Fibroblast of mammary gland (primary cell): ENCODE results near the gene ELOF1.

Experiments used
- DNase-seq: peaks from one replicate; pipeline ENCODE4 v3.0.0-alpha.2; 2010; ENCODE audit warnings: low read depth
- H3K4me3 ChIP-seq: 2 replicates; pipeline ENCODE4 v1.5.1; 2011; ENCODE audit warnings: low read depth, mild to moderate bottlenecking, low read length, moderate library complexity; ENCODE audit not compliant: control insufficient read depth
- TF ChIP-seq, protein P1 (sequence below): conservative IDR thresholded peaks from 2 replicates; pipeline ENCODE4 v1.5.1; 2011; ENCODE audit warnings: low read depth, low read length, inconsistent platforms; ENCODE audit not compliant: control insufficient read depth, insufficient read depth

Gene ELOF1

DNA sequence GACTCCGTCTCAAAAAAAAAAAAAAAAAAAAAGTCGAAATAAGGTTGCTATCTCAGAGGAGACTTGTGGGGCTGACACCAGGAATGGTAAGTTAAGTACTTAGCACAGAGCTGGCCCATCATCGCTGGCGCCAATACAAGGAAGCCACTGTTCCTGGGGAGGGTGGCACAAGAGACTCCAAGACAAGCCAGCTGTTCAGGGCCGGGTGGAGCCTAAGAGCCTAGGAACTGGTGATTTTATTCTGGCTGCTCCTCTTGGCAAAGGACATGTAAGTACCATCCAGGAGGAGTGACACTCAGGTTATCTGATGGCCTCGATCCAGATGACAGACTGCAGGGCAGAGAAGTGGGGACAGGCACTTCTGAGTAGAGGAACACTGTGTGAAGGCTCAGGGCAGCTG is 3.8 kb downstream of the ELOF1 start:
- no peak for DNase-seq
- TF ChIP-seq, protein P1, sequence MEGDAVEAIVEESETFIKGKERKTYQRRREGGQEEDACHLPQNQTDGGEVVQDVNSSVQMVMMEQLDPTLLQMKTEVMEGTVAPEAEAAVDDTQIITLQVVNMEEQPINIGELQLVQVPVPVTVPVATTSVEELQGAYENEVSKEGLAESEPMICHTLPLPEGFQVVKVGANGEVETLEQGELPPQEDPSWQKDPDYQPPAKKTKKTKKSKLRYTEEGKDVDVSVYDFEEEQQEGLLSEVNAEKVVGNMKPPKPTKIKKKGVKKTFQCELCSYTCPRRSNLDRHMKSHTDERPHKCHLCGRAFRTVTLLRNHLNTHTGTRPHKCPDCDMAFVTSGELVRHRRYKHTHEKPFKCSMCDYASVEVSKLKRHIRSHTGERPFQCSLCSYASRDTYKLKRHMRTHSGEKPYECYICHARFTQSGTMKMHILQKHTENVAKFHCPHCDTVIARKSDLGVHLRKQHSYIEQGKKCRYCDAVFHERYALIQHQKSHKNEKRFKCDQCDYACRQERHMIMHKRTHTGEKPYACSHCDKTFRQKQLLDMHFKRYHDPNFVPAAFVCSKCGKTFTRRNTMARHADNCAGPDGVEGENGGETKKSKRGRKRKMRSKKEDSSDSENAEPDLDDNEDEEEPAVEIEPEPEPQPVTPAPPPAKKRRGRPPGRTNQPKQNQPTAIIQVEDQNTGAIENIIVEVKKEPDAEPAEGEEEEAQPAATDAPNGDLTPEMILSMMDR = no peak
- H3K4me3 ChIP-seq = no peak overlapping the region

DNA sequence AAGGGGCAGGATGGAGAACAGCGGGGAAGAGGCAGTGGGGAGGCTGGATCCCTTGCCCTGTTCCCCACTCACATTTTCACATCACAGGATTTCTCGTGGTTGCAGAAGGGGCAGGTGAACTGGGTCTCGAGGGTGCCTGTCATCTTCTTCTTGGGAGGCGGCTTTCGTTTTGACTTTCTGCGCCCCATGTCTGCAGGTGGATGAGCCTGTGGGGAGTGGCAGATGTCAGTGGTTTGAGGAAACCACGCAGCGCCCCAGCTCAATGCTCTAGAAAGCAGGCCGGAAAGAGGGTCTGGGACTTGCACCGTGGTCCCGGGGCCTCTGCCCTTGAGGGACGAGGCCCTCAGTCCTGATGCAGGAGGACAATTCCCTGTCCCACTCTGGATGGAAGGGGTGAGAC is 4.9 kb downstream of the ELOF1 start:
- DNase-seq = no peak
- TF ChIP-seq, protein P1 = no peak

DNA sequence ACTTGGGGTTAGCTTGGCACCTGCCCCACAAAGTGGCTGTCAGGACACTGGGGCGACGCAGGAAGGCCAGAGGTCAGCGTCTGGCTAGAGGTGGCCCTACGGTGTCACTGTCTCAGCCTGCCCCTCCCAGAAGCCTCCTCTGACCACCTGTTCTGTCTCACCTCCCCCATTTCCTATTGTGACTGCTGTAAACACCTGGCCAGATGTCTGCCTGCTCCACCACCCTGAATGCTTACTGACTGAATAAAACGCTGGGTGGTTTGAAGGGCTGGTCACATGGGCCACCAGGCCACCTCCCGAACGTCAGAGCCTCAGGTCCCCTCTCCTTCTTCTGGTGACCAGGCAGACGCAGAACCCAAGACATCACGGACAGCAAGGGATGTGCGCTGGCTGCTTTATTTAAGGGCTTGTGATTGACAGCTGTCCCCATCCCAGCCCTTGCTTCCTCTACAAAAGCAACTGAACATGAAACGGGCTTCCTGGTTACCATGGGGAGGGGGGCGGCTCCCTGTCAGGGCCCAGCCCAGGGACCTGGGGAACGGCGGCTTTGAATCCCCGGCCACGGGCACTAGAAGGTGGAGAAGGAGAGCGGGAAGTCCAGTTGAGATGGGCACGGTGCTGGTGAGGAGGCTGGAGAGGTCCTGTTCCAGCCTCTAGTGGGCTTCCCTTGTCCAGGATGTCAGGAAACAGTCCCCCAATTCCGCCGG is 6.2 kb downstream of the ELOF1 start:
- H3K4me3 ChIP-seq = no peak overlapping the region
- TF ChIP-seq, protein P1 = no peak
- DNase-seq = no peak

More for the DNA sequence above, 4.9 kb downstream of the ELOF1 start:
- H3K4me3 ChIP-seq = no peak overlapping the region

DNA sequence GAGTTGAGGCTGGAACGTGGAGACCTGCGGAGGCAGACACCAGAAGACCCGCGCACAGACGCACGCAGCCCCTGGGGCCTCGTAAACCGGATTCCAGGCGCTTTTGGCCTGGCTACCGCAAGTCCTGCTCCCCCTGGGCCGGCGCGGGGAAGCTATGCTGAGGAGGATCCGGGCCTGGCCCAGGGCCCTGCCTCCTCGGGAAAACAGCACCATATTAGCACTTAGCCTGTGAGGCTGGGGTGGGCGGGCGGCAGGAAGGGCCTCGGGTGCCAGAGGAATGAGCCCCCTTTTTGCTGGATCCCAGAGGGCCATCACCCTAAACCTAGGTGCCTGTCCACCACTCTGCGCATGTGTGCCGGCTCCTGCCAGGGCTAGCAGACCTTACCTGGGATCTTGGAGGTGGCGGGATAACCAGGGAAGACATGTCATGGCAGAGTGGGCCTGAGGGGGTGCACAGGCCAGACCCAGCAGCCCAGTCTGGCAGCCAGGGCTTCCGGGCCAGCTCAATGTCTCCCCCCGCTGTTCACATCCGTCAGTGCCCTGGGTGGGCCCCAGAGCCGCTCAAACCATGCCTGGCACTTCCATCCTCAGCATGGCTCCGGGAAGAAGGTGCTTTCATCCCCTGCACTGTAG is 7.3 kb downstream of the ELOF1 start:
- DNase-seq = no peak
- TF ChIP-seq, protein P1 = peak; percentile 5
- H3K4me3 ChIP-seq = no peak overlapping the region

DNA sequence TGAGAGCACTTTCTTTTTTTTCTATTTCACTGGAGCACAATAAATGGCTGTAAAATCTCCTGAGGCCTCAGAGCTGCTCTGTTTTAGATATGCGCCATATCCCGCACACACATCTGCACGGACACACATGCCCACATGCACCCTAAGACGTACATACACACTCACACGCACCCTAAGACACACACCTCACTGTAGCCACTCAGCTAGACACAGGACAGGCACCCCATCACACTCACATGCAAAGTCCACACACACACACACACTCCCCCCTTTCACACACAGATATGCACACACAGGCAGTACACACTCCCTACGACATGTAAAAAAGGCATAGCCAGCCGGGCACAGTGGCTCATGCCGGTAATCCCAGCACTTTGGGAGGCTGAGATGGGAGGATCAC is 8.8 kb downstream of the ELOF1 start:
- TF ChIP-seq, protein P1 = no peak
- H3K4me3 ChIP-seq = no peak overlapping the region
- DNase-seq = no peak

DNA sequence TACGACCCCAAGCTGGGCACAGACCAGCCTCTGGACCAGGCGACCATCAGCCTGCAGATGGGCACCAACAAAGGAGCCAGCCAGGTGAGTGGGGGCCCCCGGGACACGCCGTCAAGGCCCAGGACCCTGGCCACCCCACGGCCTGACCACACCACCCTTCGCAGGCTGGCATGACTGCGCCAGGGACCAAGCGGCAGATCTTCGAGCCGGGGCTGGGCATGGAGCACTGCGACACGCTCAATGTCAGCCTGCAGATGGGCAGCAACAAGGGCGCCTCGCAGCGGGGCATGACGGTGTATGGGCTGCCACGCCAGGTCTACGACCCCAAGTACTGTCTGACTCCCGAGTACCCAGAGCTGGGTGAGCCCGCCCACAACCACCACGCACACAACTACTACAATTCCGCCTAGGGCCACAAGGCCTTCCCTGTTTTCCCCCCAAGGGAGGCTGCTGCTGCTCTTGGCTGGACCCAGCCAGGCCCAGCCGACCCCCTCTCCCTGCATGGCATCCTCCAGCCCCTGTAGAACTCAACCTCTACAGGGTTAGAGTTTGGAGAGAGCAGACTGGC is 9.6 kb downstream of the ELOF1 start:
- H3K4me3 ChIP-seq = no peak overlapping the region
- TF ChIP-seq, protein P1 = no peak
- DNase-seq = no peak
